Medulla oblongata (tissue), 1 donor: Measurements from ENCODE around the gene C20orf144.

Experiments
- DNase-seq: peaks from one replicate; pipeline ENCODE4 v3.0.0-alpha.2; 2015; ENCODE audit errors: extremely low spot score

The C20orf144 gene

GRCh38 chr20:33664762-33665144, 2.6 kb downstream of the C20orf144 start:
- DNase-seq = no peak

- DNase-seq = peak; percentile 98
Measured at GRCh38 chr20:33666293-33667244, 4.4 kb downstream of the C20orf144 start, which contains the start of gene ACTL10. Gene ACTL10 (plus strand): TSS chr20:33666943. CDS start chr20:33667498, 555 bp downstream.

GRCh38 chr20:33667245-33667675, 5.1 kb downstream of the C20orf144 start:
- DNase-seq = peak; percentile 28

GRCh38 chr20:33667676-33668465, 5.7 kb downstream of the C20orf144 start:
- DNase-seq = peak; percentile 81

GRCh38 chr20:33668466-33669155, 6.5 kb downstream of the C20orf144 start:
- no peak for DNase-seq

- DNase-seq = no peak
Measured at GRCh38 chr20:33669224-33669623, 7.1 kb downstream of the C20orf144 start.

GRCh38 chr20:33669873-33670640, 7.9 kb downstream of the C20orf144 start:
- no peak for DNase-seq

- DNase-seq = no peak
Measured at GRCh38 chr20:33670715-33671499, 8.8 kb downstream of the C20orf144 start.

GRCh38 chr20:33671573-33672288, 9.6 kb downstream of the C20orf144 start:
- no peak for DNase-seq

GRCh38 chr20:33672426-33673113, 10.4 kb downstream of the C20orf144 start:
- no peak for DNase-seq

GRCh38 chr20:33673114-33673409, 10.9 kb downstream of the C20orf144 start:
- DNase-seq = no peak

- DNase-seq = no peak
Measured at GRCh38 chr20:33673410-33674293, 11.5 kb downstream of the C20orf144 start.

GRCh38 chr20:33674294-33675135, 12.4 kb downstream of the C20orf144 start, which contains the start of gene NECAB3:
Gene NECAB3 (minus strand): TSS chr20:33674428. CDS start chr20:33674352, 76 bp downstream.
- DNase-seq = peak; percentile 83

GRCh38 chr20:33675136-33675959, 13.2 kb downstream of the C20orf144 start:
- no peak for DNase-seq

- DNase-seq = no peak
Measured at GRCh38 chr20:33676121-33676520, 14.0 kb downstream of the C20orf144 start.
